GM21390 (cell line): ENCODE results near the gene DHRS2.

Experiments used
- ATAC-seq: cut with Tn5 transposase; IDR thresholded peaks from one replicate; pipeline ENCODE4 v1.9.1; 2021; ENCODE audit not compliant: unreplicated experiment

DHRS2 gene

GRCh38 chr14:23646648-23647549 lies 10.7 kb downstream of the DHRS2 start:
- ATAC-seq: no peak

DNA sequence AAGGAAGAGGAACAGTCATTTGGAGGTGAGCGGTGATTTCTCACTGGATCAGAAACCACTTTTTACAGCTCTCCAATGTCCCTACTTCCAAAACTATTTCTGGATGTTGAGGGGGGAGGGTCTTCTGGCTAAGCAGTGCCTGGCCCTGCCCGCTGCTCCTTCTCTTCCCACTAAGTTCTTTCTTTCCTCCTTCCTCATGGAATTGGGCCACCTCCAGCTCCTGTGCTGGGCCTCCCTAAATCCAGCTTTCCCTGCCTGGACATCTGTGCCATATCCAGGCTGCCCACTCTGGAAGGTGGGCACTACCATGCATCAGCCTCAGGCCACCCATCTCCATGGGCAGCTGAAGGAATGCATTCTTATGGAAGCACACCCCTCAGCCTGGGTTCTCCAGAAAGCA lies 11.5 kb downstream of the DHRS2 start:
- no peak for ATAC-seq

DNA sequence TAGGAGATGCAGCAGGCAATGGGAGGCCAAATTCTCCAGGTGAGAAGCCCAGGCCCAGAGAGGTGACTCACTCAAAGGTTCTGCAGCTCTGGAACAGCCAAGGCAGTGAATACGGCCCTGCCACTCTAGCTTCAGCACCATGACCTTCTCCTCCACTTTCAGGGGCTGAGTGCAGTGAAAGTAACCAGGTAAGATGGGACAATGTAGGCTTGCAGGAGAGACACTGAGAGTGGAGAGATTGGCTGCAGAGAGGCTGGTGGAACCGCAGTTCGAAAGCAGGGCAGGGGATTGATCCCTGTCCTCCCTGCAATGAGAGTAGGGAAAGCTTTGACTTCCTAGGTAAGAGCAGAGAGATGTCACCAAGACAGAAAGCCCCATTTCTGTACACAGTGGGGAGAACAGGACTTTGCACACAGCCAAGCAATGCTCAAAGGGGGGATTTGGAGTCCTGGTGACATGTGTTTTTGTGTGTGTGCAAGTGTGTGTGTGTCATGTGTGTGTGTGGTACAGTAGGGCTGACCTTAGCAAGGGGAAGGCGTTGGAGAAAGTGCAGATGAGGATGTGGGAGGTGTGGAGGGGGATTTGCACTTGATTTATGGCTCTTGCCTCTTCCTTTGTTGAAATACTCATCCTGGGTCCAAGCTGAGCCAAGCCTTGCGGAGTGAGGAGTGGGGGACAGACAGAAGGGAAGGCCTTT lies 12.7 kb downstream of the DHRS2 start:
- no peak for ATAC-seq

DNA sequence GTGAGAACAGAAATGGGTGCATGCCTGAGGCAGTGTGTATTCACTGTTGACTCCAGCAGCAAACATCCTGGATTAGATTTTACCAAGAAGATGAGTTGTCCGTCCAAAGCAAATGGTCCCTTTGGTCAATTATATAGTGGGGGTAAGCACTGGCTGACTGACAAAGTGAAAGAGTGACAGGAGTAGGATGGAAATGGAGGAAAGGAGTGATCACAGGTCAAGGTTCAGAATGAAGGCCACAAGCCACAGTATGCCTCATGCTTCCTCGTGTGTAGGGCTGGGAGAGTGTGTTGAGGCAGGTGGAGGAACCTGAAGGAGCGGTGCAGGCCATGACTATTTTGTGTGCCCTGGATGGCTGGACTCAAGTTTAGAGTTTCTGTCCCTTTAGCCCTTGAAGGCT lies 14.3 kb downstream of the DHRS2 start:
- no peak for ATAC-seq

DNA sequence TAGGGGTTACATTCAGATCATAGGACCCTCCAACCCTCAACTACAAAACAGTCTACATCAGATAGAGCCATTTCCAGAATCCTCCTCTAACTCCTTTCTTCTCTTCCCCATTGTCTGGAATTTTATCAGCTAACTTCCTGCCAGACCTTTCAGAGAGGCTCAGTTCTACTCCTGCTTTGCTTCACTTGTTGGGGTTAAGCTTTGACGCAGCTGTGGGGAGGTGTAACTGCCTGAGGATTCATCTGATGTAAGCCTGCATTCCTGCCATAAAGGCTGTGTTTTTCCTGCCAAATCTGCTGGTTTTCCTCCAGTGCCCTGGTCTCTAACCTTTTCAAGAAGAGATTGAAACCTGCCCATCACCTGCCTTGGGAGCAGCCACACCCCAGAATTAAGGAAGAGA lies 16.9 kb downstream of the DHRS2 start:
- ATAC-seq: no peak

DNA sequence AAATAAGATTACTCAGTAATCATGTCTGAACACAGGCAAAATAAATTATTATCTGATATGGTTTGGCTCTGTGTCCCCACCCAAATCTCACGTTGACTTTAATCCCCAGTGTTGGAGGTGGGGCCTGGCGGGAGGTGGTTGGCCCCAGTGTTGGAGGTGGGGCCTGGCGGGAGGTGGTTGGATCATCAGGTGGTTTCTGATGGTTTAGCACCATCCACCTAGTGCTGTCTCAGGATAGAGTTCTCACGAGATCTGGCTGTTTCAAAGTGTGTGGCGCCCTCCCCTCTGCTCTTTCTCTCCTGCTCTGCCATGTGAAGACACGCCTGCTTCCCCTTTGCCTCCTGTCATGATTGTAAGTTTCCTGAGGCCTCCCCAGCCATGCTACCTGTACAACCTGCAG lies 18.1 kb downstream of the DHRS2 start:
- no peak for ATAC-seq

- ATAC-seq: no peak
Measured at GRCh38 chr14:23657959-23658470, 21.9 kb downstream of the DHRS2 start.

DNA sequence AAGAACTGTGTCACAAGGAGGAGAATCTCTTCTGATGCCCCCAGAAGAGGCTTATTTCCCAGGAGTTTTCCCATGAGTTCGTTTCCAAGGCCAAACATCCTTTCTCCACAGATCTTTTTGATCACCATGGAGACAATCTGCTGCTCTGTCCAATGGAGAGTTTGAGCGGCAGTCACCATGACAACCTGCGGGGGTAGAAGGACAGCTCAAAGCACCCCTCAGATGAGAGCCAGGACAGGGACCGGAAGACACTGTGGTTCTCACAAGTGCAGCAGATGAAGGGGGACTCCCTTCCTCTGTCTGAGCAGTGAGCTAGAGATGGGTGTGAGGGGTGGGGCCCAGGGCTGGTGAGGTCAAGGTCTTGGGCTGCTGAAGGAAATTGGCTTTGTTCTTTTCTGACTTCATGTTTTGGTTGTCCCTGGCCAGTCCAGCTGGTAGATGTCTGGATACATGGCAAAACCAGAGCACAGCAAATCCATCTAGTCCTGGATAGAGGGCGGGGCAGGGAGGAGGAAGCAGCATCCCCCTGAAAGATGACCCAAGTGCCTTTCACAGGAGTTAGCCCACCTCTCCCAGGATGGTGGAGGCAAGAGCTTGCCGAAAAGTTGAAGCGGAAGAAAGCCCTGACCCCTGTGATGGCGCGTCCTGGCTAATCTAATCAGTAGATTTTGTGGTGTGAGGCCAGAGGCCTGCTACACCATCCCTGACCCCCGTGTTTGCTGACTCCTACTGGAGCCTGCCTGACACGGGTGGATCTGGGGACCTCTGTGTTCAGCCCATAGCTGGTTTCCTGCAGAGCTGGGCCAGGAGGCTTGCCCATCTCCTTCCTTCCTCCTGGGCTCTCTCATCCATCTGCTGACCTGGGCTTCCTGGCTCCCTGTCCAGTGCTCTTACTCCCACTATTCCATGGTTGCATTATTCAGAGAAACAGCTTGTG lies 24.4 kb downstream of the DHRS2 start:
- ATAC-seq: no peak

GRCh38 chr14:23661542-23661941 lies 25.4 kb downstream of the DHRS2 start:
- ATAC-seq: no peak

GRCh38 chr14:23663127-23663526 lies 27.0 kb downstream of the DHRS2 start:
- no peak for ATAC-seq

GRCh38 chr14:23663711-23664110 lies 27.5 kb downstream of the DHRS2 start:
- no peak for ATAC-seq

DNA sequence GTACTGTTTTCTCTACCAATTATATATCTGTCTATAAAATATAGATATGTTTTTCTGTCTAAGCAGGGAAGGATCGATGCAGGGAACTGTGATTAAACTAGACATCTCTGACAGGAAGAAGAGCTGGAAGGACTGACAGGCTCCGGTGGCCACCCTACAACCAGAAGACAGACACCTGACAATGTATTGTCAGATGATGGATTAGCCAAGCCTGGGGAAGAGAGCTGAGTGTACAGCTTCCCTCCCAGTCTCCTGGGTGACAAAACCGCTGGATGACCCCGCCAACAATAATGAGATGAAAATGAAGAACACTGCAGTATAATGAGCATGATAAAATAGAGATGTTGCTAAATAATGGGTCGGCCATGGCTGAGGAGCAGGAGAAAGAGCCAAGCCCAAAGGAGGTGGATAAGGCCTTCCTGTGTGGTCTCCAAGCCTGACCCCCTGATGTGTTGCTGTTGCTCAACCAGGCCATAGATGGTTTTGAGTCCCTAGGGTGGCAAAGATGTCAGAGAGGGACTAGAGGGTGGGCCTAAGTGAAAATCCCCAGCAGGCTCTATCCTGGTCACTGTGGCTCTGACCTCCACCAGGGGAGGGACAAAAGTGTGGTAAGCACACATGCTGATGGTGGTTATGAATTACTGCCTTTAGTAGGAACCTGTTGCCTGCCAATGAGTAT lies 28.2 kb downstream of the DHRS2 start:
- ATAC-seq: no peak

GRCh38 chr14:23665302-23666016 lies 29.3 kb downstream of the DHRS2 start:
- no peak for ATAC-seq

DNA sequence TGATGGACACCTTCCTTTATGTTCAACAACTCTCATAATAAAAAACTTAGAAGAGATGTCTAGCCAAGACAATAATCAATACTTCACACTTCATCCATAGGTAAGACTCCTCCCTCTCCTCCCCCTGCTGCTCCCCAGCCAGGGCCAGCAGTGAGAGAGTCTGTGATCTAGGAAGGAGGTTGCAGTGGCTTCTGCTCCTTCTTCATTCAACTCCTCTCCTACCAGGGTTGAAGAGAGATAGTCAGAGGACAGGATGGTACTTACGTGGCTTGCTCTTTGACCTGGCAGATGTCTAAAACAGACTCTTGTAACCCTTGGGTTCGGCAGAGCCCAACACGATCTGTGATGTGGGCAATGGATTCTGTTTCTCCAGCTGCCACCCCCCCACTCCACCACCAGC lies 31.0 kb downstream of the DHRS2 start:
- ATAC-seq: no peak

DNA sequence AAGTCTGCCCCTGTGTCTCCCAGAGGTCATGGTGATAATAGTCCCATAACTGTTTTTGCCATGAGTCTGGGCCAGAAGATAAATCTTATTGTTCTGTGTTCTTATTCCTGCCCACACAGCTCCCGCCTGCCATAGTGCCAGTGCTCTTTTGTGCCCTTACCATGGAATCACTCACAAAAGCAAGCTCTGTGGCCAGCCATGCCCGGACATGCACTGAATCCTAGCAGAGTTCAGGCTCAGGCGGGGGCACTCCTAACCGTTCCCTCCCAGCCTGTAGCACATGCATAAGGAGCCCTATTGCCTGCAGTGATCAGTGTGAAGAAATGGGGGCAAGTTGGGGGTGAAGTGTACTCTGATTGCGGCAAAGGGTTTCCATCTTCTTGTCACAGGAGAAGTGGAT lies 33.3 kb downstream of the DHRS2 start:
- no peak for ATAC-seq

GRCh38 chr14:23670481-23670880 lies 34.3 kb downstream of the DHRS2 start:
- ATAC-seq: no peak

DNA sequence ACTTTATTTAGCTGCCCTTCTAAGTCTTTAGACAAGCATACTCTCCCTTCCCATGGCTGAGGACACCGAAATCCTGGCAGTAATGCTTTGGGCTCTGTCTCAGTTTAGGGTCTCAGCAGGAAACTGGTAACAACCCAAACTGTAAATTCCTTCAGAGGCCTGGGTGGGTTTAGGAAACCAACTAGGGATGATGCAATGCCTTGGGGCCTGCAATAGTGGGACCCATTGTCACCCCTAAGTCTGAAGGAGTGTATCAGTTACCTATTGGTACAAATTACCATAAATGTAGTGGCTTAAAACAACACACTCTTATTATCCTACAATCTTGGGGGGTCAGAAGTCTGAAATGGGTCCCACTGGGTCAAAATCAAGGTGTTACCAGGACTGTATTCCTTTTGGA lies 36.0 kb downstream of the DHRS2 start:
- ATAC-seq: no peak

DNA sequence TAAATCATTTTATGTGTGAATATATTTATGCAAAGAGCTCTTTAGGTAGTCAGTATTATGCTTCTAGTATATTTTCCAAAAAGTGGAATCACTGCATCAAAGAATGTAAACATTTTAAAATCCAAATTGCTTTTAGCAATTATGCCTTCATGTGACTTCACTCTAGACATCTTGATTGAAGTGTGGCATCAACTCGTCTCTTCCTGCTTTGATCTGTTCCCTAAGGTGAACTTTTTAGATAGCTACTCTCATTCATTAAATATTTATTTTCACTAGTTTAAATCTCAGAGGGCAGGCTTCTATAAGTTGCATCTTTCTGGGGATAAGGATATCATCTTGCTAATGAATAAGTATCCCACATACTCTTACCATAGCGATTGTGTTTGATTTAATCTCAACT lies 39.2 kb downstream of the DHRS2 start:
- ATAC-seq: no peak

- no peak for ATAC-seq
Measured at GRCh38 chr14:23675906-23676305, 39.7 kb downstream of the DHRS2 start.

DNA sequence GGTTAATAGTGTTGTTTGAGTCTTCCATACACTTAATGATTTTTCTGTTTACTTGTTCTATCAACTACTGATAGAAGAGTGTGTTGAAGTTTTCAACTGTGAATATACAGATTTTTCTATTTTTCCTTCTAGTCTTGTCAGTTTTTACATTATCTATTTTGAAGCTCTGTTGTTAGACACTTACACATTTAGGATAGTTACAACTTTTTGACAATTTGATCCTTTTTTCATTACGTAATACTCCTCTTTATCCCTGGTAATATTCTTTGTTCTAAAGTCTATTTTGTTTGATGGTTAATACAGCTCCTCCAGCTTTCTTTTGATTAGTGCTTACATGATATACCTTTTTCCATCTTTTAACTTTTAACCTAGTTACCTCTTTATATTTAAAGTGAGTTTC lies 45.2 kb downstream of the DHRS2 start:
- ATAC-seq: no peak
